Glutamatergic neuron (in vitro differentiated cells): Measurements from ENCODE around the gene RINT1. TPM values are rescaled to one million over a fixed set of nuclear protein-coding genes. Genes with fewer than 3 reads are reported as not detected.

Source experiments
- DNase-seq: peaks from one replicate; pipeline ENCODE4 v3.0.0; 2022
- H3K27ac Mint-ChIP-seq: one replicate; pipeline ENCODE4 v1.8.0; 2020; ENCODE audit warnings: mild to moderate bottlenecking, mixed read lengths, inconsistent platforms; ENCODE audit not compliant: unreplicated experiment
- H3K27me3 Mint-ChIP-seq: one replicate; pipeline ENCODE4 v1.8.0; 2020; ENCODE audit warnings: mild to moderate bottlenecking, moderate library complexity, mixed read lengths, inconsistent platforms; ENCODE audit not compliant: unreplicated experiment
- H3K36me3 Mint-ChIP-seq: one replicate; pipeline ENCODE4 v1.8.0; 2020; ENCODE audit warnings: mild to moderate bottlenecking, mixed read lengths, inconsistent platforms; ENCODE audit not compliant: unreplicated experiment
- H3K4me1 Mint-ChIP-seq: one replicate; pipeline ENCODE4 v1.8.0; 2020; ENCODE audit warnings: mild to moderate bottlenecking, low read depth, mixed read lengths, inconsistent platforms; ENCODE audit not compliant: unreplicated experiment
- H3K4me3 Mint-ChIP-seq: one replicate; pipeline ENCODE4 v1.8.0; 2020; ENCODE audit warnings: mild to moderate bottlenecking, mixed read lengths, inconsistent platforms; ENCODE audit not compliant: unreplicated experiment
- H3K9me3 Mint-ChIP-seq: one replicate; pipeline ENCODE4 v1.8.0; 2020; ENCODE audit warnings: mild to moderate bottlenecking, moderate library complexity, mixed read lengths, inconsistent platforms; ENCODE audit not compliant: unreplicated experiment
- CTCF ChIP-seq: fragments of 200-600 bp; sonication (generic); IDR thresholded peaks from one replicate; pipeline ENCODE4 v1.5.0; 2021; ENCODE audit not compliant: partially characterized antibody, unreplicated experiment
- total RNA-seq: library from RNA; stranded (reverse); fragmentation: NEBNext Ultra II Directional; extraction: Animal tissue kit (Norgen Biotek cat#: 25700); gene quantifications from one replicate; pipeline ENCODE4 v1.2.1, GENCODE V29; 2021; ENCODE audit not compliant: unreplicated experiment

RINT1 gene
- total RNA-seq, 1 donor from 2014 or later, result 23.4 TPM

- Mint-ChIP-seq H3K9me3 (no peaks in the 10 kb centered on the region), H3K36me3 (no peaks in the 10 kb centered on the region), H3K27me3 (peaks cover 7% of the 10 kb centered on the region), H3K4me1 (no peaks in the 10 kb centered on the region), H3K4me3 (no peak overlapping the region), H3K27ac (peak overlapping the region; percentile 0)
- DNase-seq, result no peak
- no peak for TF ChIP-seq CTCF
Measured at GRCh38 chr7:105614341-105614840, 82.4 kb downstream of the RINT1 start.

Other genes starting within 250 kb of the RINT1 start
- gene SRPK2, start 143.3 kb upstream of the RINT1 start, total RNA-seq, result 131 TPM
- gene PUS7, start 9.9 kb upstream of the RINT1 start, total RNA-seq, result 20.0 TPM
- not detected for gene EFCAB10, start 49.3 kb downstream of the RINT1 start, total RNA-seq